Measurements from ENCODE around the gene NPIPA2. TPM values are rescaled to one million over a fixed set of nuclear protein-coding genes. Genes with fewer than 3 reads are reported as not detected.

NPIPA2 gene
- 0.18 TPM in 1 of 2 replicates, not detected in the other for total RNA-seq

GRCh38 chr16:14742273-14743128 is at the start of gene NPIPA2:
Gene NPIPA2 (plus strand): TSS chr16:14742533. CDS start chr16:14748066, 5,533 bp downstream.

GRCh38 chr16:14694129-14694528 is 48.2 kb upstream of the NPIPA2 start, which contains the start of gene PLA2G10:
Gene PLA2G10 (minus strand): TSS chr16:14694308. CDS start chr16:14694229, 79 bp downstream.

GRCh38 chr16:14703156-14704011 is 38.9 kb upstream of the NPIPA2 start, which contains the start of gene NPIPA3:
Gene NPIPA3 (plus strand): TSS chr16:14703411. CDS start chr16:14708944, 5,533 bp downstream.

Other genes starting within 250 kb of the NPIPA2 start
- 18.5 and 29.6 TPM in 2 replicates for gene PARN, start 112.3 kb upstream of the NPIPA2 start, total RNA-seq
- 58.0 and 74.1 TPM in 2 replicates for gene BFAR, start 109.6 kb upstream of the NPIPA2 start, total RNA-seq
- not detected in 2 replicates for gene PLA2G10, start 48.2 kb upstream of the NPIPA2 start, total RNA-seq
- gene NPIPA3, start 39.1 kb upstream of the NPIPA2 start, total RNA-seq = not detected in 2 replicates
- 80.1 and 81.5 TPM in 2 replicates for gene NOMO1, start 91.2 kb downstream of the NPIPA2 start, total RNA-seq
- 25.9 and 38.1 TPM in 2 replicates for gene NPIPA1, start 194.9 kb downstream of the NPIPA2 start, total RNA-seq
- 53.6 and 62.6 TPM in 2 replicates for gene PDXDC1, start 232.5 kb downstream of the NPIPA2 start, total RNA-seq